Measurements from ENCODE around the gene LYST. TPM values are rescaled to one million over a fixed set of nuclear protein-coding genes. Genes with fewer than 3 reads are reported as not detected.

The LYST gene
- total and polyA plus RNA-seq, 10 of the 15 experiments (the other 5 are each of a cell fraction or from before 2014, with no cell fraction given) = 3.3 to 28.1 (median 5.6) TPM

GRCh38 chr1:235784950-235785349 is 81.8 kb downstream of the LYST start:
- H3K9ac ChIP-seq (ENCODE audit: control insufficient read depth, insufficient read depth, low read length) = no peak overlapping the region
- ATAC-seq (no peak), DNase-seq (ENCODE audit: low read depth, low spot score) (no peak), FAIRE-seq (no peak)
- POLR2A ChIA-PET = interaction anchor here (0.5 kb wide), 1 partner anchor 65 kb away, joined by 12 read pairs; no protein-coding TSS in a partner anchor
- H4K20me1 ChIP-seq (ENCODE audit: control insufficient read depth, insufficient read depth) = no peaks in the 10 kb centered on the region
- CTCF ChIA-PET = interaction anchor here (0.8 to 5.5 kb wide), 17 partner anchors 9 to 273 kb away, joined by 3 to 127 read pairs (median 15); partner anchors contain the start of gene LYST
- SMC1A ChIA-PET (ENCODE audit: uncharacterized antibody, unreplicated experiment) = interaction anchor here (0.5 to 5.6 kb wide), 17 partner anchors 10 to 564 kb away, joined by 3 to 97 read pairs (median 6); no protein-coding TSS in a partner anchor
- BruUV-seq (replicated peaks) = no TSS peak
- no peak overlapping the region for H3K4me3 ChIP-seq
- RAD21 ChIA-PET (ENCODE audit: unreplicated experiment) = interaction anchor here (0.8 to 5.6 kb wide), 7 partner anchors 17 to 187 kb away, joined by 3 to 49 read pairs (median 5); no protein-coding TSS in a partner anchor
- H2AFZ ChIP-seq (ENCODE audit: control insufficient read depth, low read depth, low read length) = no peak overlapping the region
- H3K4me2 ChIP-seq (ENCODE audit: control insufficient read depth, insufficient read depth) = no peak overlapping the region
- H3K27ac ChIP-seq (ENCODE audit: control insufficient read depth, insufficient read depth) = no peak overlapping the region
- no peaks in the 10 kb centered on the region for H3K4me1 ChIP-seq (ENCODE audit: control insufficient read depth, insufficient read depth, low read length)
- H3K27me3 ChIP-seq (replicated peaks in 1 of 2; ENCODE audit: control insufficient read depth in 2 of 2, insufficient read depth in 2 of 2, low read length in 1 of 2) = no peaks in the 10 kb centered on the region
- H3K36me3 ChIP-seq (ENCODE audit: control insufficient read depth in 2 of 2, insufficient read depth in 2 of 2, low read length in 1 of 2) = no peaks in the 10 kb centered on the region; a peak in 1 of 4 replicates
- no peaks in the 10 kb centered on the region for H3K9me3 ChIP-seq (replicated peaks; ENCODE audit: control insufficient read depth, insufficient read depth, low read length)
- WGBS (ENCODE audit: insufficient coverage, insufficient replicate concordance, low lambda C conversion rate, missing lambda C conversion rate) = 97% methylated on average over 2 of the region's 2 CpGs
- no peaks in the 10 kb centered on the region for H3K79me2 ChIP-seq (ENCODE audit: control insufficient read depth, insufficient read depth, low read length)
- intact Hi-C loops (cut with micrococcal nuclease; ENCODE audit: unreplicated experiment) = no loop called here
- TF ChIP-seq POLR2AphosphoS5 (IDR thresholded peaks at IDR 0.05; ENCODE audit: low read length) (no peak), ZNF274 (IDR thresholded peaks at IDR 0.05; ENCODE audit: insufficient read depth, insufficient read length) (no peak), MYC (IDR thresholded peaks at IDR 0.05; ENCODE audit: insufficient read depth, insufficient read length, insufficient replicate concordance, low read length, severe bottlenecking) (no peak), KLF5 (IDR thresholded peaks at IDR 0.05; ENCODE audit: partially characterized antibody) (no peak), YY1 (IDR thresholded peaks at IDR 0.05; ENCODE audit: low read depth, low read length) (no peak), POLR2AphosphoS2 (IDR thresholded peaks at IDR 0.05; ENCODE audit: low read depth, low read length) (no peak), MAX (IDR thresholded peaks at IDR 0.05; ENCODE audit: low read depth, low read length) (no peak), FOXM1 (IDR thresholded peaks at IDR 0.05; ENCODE audit: low read depth, low read length) (no peak), USF2 (IDR thresholded peaks at IDR 0.05; ENCODE audit: borderline replicate concordance, low read depth, low read length) (no peak), CHD2 (IDR thresholded peaks at IDR 0.05; ENCODE audit: borderline replicate concordance, low read depth, low read length) (no peak), CBX5 (IDR thresholded peaks at IDR 0.05; ENCODE audit: low read depth) (no peak), EED (IDR thresholded peaks at IDR 0.05; ENCODE audit: low read depth) (no peak), BMI1 (IDR thresholded peaks at IDR 0.05; ENCODE audit: borderline replicate concordance) (no peak), STAT1 (conservative IDR thresholded peaks at IDR 0.05) (no peak), MYB (IDR thresholded peaks at IDR 0.05; ENCODE audit: borderline replicate concordance, low read depth, low read length) (no peak), CTCF (IDR thresholded peaks at IDR 0.05 in 2 of 3, conservative IDR thresholded peaks at IDR 0.05 in 1 of 3; ENCODE audit: control insufficient read depth in 2 of 3, extremely low read depth in 1 of 3, insufficient read depth in 1 of 3, low read depth in 3 of 3, low read length in 3 of 3) (no peak), IKZF1 (conservative IDR thresholded peaks at IDR 0.05) (no peak)
- TF ChIP-seq, protein P1, sequence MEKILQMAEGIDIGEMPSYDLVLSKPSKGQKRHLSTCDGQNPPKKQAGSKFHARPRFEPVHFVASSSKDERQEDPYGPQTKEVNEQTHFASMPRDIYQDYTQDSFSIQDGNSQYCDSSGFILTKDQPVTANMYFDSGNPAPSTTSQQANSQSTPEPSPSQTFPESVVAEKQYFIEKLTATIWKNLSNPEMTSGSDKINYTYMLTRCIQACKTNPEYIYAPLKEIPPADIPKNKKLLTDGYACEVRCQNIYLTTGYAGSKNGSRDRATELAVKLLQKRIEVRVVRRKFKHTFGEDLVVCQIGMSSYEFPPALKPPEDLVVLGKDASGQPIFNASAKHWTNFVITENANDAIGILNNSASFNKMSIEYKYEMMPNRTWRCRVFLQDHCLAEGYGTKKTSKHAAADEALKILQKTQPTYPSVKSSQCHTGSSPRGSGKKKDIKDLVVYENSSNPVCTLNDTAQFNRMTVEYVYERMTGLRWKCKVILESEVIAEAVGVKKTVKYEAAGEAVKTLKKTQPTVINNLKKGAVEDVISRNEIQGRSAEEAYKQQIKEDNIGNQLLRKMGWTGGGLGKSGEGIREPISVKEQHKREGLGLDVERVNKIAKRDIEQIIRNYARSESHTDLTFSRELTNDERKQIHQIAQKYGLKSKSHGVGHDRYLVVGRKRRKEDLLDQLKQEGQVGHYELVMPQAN (conservative IDR thresholded peaks at IDR 0.05) = no peak
- TF ChIP-seq, protein P2, sequence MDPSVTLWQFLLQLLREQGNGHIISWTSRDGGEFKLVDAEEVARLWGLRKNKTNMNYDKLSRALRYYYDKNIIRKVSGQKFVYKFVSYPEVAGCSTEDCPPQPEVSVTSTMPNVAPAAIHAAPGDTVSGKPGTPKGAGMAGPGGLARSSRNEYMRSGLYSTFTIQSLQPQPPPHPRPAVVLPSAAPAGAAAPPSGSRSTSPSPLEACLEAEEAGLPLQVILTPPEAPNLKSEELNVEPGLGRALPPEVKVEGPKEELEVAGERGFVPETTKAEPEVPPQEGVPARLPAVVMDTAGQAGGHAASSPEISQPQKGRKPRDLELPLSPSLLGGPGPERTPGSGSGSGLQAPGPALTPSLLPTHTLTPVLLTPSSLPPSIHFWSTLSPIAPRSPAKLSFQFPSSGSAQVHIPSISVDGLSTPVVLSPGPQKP (IDR thresholded peaks at IDR 0.05; ENCODE audit: low read depth, low read length) = no peak
- in situ Hi-C loops (cut with MboI) = loop anchor here (10.0 kb wide), 1 partner anchor 690 kb away; no protein-coding TSS in a partner anchor
